Urinary bladder (tissue), 4 donors: ENCODE results near the gene ZNF511. TPM values are rescaled to one million over a fixed set of nuclear protein-coding genes. Genes with fewer than 3 reads are reported as not detected.

Experiments
- DNase-seq: peaks from one replicate; pipeline ENCODE4 v3.0.0-alpha.2; 2015; ENCODE audit errors: extremely low spot score
- H3K27ac ChIP-seq: one replicate; pipeline ENCODE4 v1.5.1; 2013; ENCODE audit warnings: low read depth, mild to moderate bottlenecking, moderate library complexity
- H3K36me3 ChIP-seq: one replicate; pipeline ENCODE4 v1.6.1; 2013; ENCODE audit warnings: mild to moderate bottlenecking, moderate library complexity; ENCODE audit not compliant: insufficient read depth
- H3K4me1 ChIP-seq: one replicate; pipeline ENCODE4 v1.6.1; 2013; ENCODE audit warnings: mild to moderate bottlenecking, moderate library complexity; ENCODE audit not compliant: insufficient read depth
- H3K4me3 ChIP-seq: one replicate; pipeline ENCODE4 v1.5.1; 2013; ENCODE audit warnings: low read depth, low read length
- WGBS: extraction: QIAGEN DNeasy Blood & Tissue Kit; methylation state at CpG from one replicate; pipeline ENCODE4 v1.1.7; 2013; 5-methylcytosine and 5-hydroxymethylcytosine counted together
- polyA plus RNA-seq: library from polyadenylated mRNA; stranded (reverse); fragments of 200-250 nt; gene quantifications from one replicate; pipeline ENCODE4 v1.2.3, GENCODE V29; 2013
- total RNA-seq: library from RNA; depleted of rRNA; stranded (reverse); fragments of >200 nt; gene quantifications from one replicate; pipeline ENCODE4 v1.2.3, GENCODE V29; 2014
- donor health status: healthy with polysubstance abuse.
- donor health status: healthy.

Gene ZNF511
- total and polyA plus RNA-seq, 2 donors, result 24.1 to 41.5 TPM

DNA sequence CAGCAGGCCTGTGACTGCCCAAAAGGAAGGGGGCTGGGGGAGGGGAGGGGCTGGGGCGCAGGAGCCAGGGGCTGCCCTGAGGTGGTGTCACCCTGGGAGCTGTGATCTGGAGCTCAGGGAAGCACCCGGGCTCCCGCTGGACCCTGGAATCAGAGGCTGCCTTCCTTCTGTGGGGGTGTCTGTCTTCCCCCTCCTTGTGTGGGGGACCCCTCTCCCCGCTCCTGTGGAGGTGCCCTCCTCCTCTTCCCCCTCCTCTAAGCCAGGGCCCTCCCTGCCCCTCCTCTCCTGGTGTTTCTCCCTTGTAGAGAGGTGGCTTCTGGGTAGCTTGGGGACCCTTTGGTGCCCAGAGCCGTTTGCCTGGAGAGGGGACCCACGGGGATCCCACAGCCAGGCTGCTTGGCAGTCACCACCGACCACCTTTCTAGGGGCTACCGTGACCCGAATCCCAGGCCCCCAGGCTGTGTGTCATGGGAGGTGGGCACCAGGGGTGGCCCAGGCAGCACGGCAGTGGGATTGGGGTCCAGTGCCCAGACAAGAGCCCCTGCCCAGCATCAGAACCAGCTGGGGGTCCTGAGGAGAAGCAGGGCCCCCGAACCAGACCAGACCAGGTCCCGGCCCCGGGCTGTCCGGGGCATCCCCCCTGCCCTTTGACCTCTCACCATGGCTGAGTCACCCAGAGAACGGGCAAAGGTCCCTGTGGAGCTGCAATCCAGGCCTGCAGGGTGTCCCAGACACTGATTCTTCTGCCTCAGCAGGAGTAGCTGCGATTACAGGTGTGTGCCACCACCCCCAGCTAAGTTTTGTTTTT lies 39.2 kb downstream of the ZNF511 start:
- no peaks in the 10 kb centered on the region for H3K4me1 ChIP-seq
- DNase-seq, result no peak
- H3K36me3 ChIP-seq, result no peaks in the 10 kb centered on the region
- H3K4me3 ChIP-seq, result no peak overlapping the region
- no peak overlapping the region for H3K27ac ChIP-seq
- WGBS, result 57% methylated on average over 16 of the region's 16 CpGs

DNA sequence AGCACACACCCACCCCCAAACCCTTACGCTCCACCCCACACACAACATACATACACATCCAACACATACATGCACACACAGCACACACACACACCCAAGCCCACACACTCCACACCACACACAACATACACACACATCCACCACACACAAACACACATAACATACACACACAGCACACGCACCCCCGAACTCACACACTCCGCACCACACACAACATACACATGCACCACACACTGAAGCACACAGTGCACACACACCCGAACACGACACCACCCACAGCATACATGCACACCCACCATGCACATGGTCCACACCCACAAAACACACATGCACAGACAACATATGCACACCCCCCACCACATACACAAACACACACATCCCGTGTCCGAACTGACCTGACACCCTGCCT lies 40.5 kb downstream of the ZNF511 start:
- H3K4me1 ChIP-seq, result no peaks in the 10 kb centered on the region
- H3K36me3 ChIP-seq, result no peaks in the 10 kb centered on the region
- 86% methylated on average over 8 of the region's 8 CpGs for WGBS
- DNase-seq, result no peak
- H3K27ac ChIP-seq, result no peak overlapping the region
- no peak overlapping the region for H3K4me3 ChIP-seq

DNA sequence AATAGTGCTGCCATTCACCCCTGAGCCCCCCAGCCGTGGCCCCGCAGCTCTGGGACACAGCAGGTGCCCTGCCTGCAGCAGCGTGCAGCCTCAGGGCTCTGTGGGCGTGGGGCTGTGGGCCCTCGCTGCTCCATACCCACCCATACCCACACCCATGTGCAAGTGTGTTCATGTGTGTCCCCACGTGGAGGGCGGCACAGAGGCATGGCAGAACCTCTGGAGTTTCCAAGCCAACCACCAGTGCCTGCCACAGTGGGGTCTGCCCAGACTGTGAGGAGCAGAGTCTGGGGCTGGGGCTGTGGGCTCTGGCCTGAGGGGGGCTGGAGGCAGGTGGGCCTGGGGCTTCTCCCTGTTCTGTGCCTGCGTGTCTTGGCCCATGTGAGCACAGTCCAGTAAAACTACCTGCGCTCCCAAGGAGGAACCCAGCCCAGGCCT lies 40.9 kb downstream of the ZNF511 start:
- no peak for DNase-seq

DNA sequence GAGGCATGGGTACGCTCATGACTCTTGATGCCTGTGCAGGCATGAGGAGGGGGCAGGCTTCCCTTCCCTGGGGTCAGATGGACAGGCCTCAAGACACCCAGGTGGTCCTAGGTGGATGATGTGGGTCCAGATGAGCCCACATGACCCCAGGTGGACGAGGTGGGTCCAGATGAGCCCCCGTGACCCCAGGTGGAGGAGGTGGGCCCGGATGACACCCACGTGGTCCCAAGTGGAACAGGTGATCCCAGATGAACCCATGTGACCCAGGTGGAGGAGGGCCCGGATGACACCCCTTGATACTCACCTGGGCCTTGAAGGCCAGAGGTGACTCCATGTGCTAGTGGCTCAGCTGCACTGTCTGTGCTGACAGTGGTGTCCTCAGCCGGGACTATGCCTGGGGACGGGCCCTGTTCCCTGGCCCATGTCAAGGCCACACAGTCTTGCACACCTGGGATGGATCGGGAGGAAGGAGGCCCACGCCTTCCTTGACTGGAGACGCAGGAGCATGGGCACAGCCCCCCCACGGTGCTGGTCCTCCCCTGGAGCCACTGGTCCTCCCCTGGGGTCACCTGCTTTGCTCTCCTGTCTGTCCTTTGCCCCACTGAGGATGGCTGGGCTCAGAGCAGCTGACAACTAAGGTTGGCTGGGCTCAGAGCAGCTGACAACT lies 41.7 kb downstream of the ZNF511 start:
- Histone ChIP-seq H3K4me3 (no peak overlapping the region), H3K4me1 (no peaks in the 10 kb centered on the region), H3K27ac (no peak overlapping the region), H3K36me3 (no peaks in the 10 kb centered on the region)
- no peak for DNase-seq
- WGBS, result 79% methylated on average over 12 of the region's 12 CpGs

More for the DNA sequence above, 40.9 kb downstream of the ZNF511 start:
- 71% methylated on average over 9 of the region's 9 CpGs for whole genome bisulfite sequencing
- Histone ChIP-seq H3K4me1 (no peaks in the 10 kb centered on the region), H3K4me3 (no peak overlapping the region), H3K36me3 (no peaks in the 10 kb centered on the region), H3K27ac (no peak overlapping the region)

DNA sequence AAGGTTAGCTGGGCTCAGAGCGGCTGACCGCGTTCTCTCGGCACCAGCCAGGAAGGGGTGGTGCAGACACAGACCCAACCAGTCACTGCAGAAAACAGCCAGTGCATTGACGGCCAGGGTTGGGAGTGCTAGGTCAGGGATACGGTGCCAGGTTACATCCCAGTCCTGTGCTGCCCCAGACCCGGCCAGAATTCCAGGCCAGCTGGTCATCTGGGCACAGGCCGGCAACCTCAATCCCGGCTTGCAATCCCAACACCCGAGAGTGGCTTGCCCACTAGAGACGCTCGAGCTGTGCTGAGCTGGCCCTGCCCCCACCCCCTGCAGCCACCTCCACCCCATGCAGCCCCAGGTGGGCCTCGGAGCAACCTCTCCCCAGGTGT lies 42.2 kb downstream of the ZNF511 start:
- no peaks in the 10 kb centered on the region for H3K36me3 ChIP-seq
- no peak for DNase-seq
- H3K4me1 ChIP-seq, result no peaks in the 10 kb centered on the region
- H3K4me3 ChIP-seq, result no peak overlapping the region
- no peak overlapping the region for H3K27ac ChIP-seq
- 44% methylated on average over 12 of the region's 13 CpGs for WGBS

DNA sequence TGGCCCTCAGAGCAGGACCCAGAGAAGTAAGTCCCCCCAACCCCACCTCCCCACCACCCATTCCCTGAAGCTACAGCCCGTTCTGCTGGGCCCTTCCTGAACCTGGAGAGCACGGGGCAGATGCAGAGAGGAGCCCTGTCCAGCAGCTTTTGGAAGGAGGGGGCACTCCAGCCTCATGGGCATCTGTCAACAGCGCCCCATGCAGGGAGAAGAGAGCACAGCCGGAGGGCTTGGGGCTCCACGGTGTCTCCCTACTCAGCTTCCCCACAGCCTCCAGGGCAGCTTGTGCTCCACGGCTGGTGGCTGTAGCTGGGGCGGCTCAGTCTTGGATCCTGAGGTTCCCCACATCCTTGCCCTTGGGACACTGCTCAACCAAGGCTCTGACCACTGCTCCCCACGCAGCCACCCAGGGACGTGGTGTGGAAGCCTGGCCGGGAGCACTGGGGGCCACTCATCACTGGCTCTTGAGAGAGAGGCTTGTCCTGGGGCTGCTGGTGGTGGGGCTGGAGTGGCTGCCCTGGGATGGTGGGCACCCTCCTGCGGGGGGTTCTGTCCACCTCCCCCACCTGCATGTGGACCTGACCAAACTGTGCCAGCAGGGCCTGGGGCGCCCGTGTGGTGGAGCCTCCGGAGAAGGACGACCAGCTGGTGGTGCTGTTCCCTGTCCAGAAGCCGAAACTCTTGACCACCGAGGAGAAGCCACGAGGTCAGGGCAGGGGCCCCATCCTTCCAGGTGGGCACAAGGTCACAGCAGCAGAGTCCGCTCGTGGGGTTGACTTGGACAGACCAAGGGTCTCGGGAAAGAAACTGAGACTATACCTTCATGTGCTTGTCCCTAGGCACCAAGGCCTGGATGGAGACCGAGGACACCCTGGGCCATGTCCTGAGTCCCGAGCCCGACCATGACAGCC lies 42.9 kb downstream of the ZNF511 start:
- H3K27ac ChIP-seq, result no peak overlapping the region
- WGBS, result 65% methylated on average over 24 of the region's 24 CpGs
- no peaks in the 10 kb centered on the region for H3K4me1 ChIP-seq
- no peaks in the 10 kb centered on the region for H3K36me3 ChIP-seq
- no peak overlapping the region for H3K4me3 ChIP-seq
- DNase-seq, result no peak

DNA sequence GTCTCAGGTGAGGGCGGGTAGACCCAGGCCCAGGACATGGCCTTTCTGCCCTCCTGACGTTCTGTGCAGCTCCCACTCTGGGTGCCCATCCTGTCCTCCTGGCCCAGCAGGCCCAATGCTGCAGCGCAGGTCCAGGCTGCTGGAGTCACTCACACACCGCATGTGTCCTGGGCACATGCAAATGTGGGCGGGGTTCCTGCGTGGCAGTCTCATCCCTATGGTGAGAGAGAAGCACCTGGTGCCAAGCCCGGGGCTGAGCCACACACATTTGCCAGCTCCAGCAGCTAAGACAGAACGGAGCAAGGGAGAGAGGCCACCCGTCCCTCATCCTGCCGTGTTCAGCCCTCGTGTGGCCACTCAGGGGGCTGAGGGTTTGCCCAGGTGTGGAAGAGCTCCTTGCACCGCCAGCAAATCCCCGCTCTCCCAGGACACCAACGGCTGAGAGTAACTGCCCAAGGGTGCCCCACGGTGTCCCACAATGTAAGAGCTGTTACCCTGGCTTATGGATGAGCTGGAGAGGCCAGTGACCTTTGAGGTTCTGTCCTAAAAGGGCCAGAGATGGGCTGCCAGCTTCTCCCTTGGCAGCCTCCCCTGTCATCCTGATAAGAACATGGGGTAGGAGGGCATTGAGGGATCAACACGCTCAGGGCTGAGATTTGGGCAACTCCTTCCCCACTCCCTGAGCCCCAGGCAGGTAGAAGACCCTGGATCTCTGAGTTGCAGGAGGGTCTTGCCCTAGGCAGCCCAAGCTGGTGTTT lies 44.7 kb downstream of the ZNF511 start:
- WGBS, result 75% methylated on average over 16 of the region's 16 CpGs
- H3K27ac ChIP-seq, result no peak overlapping the region
- H3K4me3 ChIP-seq, result no peak overlapping the region
- no peak for DNase-seq
- no peaks in the 10 kb centered on the region for H3K36me3 ChIP-seq
- no peaks in the 10 kb centered on the region for H3K4me1 ChIP-seq

DNA sequence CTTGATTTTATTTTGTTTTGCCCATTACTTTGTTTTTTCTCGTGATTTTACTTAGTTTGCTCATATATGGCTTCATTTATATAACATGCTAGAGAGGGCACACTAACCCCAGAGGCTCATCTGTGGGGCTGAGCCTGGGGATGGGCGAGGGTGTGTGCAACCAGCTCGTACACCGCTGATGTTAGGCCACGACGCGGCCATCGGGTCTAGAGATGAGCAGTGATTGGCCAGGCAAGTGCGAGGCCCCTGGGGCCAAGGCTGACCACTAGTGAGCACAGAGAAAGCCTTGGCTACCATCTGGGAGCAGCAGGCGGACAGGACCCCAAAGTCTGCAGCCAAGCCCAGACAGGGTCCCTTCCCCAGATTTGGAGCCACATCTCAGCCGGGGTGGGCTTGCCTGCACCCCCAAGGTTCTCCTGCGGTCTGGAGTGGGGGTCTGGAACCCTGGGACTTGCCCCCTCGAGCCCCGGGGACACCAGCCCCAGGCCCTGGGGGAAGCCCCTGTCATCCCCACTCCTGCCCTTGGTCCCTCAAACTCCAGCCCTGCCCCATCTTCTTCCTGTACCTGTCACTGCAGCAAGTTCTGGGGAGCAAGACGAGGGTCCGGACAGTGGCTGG lies 45.4 kb downstream of the ZNF511 start:
- no peak for DNase-seq
- Histone ChIP-seq H3K36me3 (no peaks in the 10 kb centered on the region), H3K27ac (no peak overlapping the region), H3K4me1 (no peaks in the 10 kb centered on the region), H3K4me3 (no peak overlapping the region)
- 85% methylated on average over 16 of the region's 16 CpGs for WGBS

DNA sequence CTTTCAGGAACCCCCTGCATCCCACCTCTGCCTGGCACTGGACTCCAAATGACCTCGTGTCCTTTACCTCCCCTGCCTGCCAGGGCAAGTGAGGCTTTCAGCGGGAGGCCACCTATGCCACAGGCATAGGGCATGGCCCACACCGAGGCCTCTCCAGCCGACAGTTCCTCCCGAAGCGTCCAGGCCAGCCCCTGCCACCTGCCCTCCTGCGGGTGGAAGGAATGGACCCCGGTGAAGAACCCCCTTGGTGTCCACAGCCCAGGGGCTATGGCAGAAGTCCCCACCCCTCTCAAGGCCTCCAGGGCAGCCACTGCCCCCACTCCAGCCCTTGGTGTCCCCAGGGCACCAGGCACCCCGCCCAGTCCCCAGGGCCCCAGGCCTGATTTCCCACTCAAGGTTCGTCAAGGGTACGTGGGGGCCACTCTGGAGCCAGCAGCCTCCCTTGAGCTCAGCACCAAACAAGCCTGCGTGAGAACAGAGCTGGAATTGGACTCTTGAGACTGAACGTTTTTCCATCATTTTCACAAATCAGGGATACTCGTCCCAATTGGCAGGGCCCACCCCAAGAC lies 46.0 kb downstream of the ZNF511 start:
- no peak for DNase-seq
- 93% methylated on average over 14 of the region's 14 CpGs for WGBS

DNA sequence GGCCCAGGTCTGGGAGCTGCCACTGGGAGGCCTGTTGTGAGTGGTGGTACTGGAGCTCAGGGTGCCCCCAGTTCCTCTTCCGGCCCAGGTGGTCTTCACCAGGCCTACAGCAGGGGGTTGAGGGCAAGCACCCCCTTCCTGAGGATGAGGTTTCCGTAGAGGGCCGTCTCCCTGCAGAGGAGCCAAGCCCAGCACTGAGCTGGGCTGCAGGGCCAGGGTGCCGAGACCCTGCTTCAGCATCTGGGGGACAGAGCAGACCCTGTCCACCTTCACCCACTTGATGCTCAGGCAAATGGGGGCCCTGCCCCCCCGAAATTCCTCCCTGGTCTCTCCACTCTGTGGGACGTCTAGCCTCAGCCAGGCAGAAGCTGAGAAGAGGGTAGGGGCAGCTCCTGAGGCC lies 46.6 kb downstream of the ZNF511 start:
- Histone ChIP-seq H3K36me3 (no peaks in the 10 kb centered on the region), H3K27ac (no peak overlapping the region), H3K4me1 (no peaks in the 10 kb centered on the region), H3K4me3 (no peak overlapping the region)
- 94% methylated on average over 6 of the region's 6 CpGs for WGBS
- DNase-seq, result no peak

More for the DNA sequence above, 46.0 kb downstream of the ZNF511 start:
- H3K4me3 ChIP-seq, result no peak overlapping the region
- H3K27ac ChIP-seq, result no peak overlapping the region
- H3K36me3 ChIP-seq, result no peaks in the 10 kb centered on the region
- H3K4me1 ChIP-seq, result no peaks in the 10 kb centered on the region

DNA sequence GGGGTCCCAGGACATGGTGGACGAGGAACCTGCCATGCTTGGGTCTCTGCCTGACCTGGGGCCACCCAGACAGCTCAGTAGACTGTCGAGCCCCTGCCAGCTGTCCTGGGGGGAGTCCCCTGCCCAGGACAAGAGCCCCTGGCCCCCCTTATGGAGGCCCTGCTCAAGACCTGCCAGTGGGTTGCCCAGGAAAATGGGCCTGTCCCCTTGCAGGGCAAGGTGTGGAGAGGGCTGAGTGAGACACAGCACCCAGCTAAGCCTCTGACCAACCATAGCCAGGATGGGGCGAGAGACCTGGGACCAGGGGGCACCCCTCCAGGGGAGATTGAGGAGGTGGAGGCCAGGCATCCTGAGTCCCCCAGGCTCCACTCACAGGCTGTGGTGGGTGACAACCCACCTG lies 47.3 kb downstream of the ZNF511 start:
- Histone ChIP-seq H3K4me1 (no peaks in the 10 kb centered on the region), H3K4me3 (no peak overlapping the region), H3K27ac (no peak overlapping the region), H3K36me3 (no peaks in the 10 kb centered on the region)
- WGBS, result 94% methylated on average over 3 of the region's 3 CpGs
- DNase-seq, result no peak

DNA sequence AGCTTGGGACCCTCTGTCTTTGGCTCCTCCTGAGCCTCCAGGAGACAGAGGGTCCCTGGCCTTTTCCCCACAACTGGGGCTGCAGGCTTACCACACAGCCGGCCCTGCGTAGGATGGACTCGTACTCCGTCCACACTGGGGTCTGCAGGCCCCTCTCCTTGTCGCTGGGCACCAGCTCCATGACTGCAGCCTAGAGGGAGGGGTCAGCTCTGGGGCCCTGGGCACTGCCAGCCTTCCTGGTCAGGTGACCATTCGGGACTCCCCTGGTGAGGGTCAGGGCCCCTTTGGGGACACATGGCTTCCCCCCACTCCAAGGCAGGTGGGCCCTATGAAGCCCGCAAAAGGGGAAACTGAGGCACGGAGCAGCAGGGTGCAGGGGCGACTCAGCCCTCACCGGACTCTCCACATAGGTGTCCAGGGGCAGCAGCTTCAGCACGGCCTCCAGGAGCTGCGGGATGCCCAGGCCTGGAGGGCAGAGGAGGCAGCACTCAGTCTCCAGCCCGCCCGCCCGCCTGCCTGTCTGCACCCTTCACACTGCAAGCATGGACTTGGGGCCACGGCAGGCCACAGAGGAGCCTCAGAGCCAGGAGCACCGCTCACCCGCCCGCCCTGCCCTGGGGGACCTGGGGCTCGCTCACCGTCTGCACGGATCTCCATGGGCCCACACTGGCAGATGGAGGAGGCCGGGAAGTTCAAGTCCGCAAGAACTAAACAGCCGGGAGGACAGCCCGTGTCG lies 48.0 kb downstream of the ZNF511 start:
- no peak overlapping the region for H3K27ac ChIP-seq
- WGBS, result 50% methylated on average over 27 of the region's 27 CpGs
- peak overlapping the region; percentile 59 for H3K4me3 ChIP-seq
- H3K36me3 ChIP-seq, result no peaks in the 10 kb centered on the region
- H3K4me1 ChIP-seq, result no peaks in the 10 kb centered on the region
- no peak for DNase-seq
